GM19372 (cell line): ENCODE measurements around the gene LAMTOR4.
"Not testable (repeated sequence)": the region's sequence is repeated elsewhere in the genome, so short reads cannot be mapped to it uniquely, and the experiment has no call there.

Experiments used
- ATAC-seq: cut with Tn5 transposase; IDR thresholded peaks from one replicate; pipeline ENCODE4 v1.9.1; 2021; ENCODE audit warnings: mild to moderate bottlenecking, low read depth, moderate library complexity; ENCODE audit not compliant: unreplicated experiment

The LAMTOR4 gene

DNA sequence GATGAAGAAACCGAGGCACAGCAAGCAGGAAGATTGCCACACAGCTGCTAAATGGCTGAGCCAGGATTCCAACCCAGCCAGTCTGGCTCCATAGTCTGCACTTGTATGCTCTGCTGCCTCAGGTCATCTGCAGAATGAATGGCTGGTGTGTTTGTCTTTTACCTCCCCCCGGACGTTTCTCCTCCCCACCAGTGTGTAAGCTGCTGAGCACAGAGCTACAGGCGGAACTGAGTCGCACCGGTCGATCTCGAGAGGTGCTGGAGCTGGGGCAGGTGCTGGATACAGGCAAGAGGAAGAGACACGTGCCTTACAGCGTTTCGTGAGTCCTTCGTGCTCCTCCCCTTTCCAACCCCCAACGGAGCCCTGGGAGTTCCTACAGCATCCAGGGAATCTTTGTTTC is 26.7 kb upstream of the LAMTOR4 start:
- no peak for ATAC-seq

DNA sequence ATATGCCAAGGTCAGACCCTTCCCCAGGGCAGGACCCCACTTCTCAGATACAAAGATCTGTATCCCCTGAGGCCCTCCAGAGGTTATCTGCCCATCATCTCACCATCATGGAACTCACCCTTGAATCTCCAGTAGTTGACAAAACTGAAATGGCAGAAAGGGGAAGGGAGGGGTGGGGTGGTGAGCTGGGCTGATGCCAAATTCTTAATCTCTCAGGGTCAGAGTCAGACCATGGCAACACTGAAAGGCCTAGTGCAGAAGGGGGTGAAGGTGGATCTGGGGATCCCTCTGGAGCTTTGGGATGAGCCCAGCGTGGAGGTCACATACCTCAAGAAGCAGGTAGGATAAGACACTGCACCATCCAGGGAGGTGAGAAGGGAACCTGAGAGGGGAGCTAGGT is 26.1 kb upstream of the LAMTOR4 start:
- ATAC-seq: no peak

DNA sequence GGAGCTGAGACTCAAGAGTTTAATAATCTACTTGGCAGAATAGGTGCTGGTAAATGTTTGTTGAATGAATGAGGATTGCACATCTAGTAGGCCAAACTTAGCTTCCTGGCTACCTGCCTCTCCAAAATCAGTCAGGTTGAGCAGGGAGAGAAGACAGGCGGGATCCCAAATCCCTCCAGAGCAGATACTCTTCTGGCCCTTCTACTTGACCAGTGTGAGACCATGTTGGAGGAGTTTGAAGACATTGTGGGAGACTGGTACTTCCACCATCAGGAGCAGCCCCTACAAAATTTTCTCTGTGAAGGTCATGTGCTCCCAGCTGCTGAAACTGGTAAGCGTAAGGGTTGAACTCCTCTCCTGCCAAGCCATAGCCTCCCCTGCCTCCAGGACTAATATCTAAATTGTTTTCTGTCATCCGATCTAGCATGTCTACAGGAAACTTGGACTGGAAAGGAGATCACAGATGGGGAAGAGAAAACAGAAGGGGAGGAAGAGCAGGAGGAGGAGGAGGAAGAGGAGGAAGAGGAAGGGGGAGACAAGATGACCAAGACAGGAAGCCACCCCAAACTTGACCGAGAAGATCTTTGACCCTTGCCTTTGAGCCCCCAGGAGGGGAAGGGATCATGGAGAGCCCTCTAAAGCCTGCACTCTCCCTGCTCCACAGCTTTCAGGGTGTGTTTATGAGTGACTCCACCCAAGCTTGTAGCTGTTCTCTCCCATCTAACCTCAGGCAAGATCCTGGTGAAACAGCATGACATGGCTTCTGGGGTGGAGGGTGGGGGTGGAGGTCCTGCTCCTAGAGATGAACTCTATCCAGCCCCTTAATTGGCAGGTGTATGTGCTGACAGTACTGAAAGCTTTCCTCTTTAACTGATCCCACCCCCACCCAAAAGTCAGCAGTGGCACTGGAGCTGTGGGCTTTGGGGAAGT is 24.2 kb upstream of the LAMTOR4 start:
- ATAC-seq: no peak

DNA sequence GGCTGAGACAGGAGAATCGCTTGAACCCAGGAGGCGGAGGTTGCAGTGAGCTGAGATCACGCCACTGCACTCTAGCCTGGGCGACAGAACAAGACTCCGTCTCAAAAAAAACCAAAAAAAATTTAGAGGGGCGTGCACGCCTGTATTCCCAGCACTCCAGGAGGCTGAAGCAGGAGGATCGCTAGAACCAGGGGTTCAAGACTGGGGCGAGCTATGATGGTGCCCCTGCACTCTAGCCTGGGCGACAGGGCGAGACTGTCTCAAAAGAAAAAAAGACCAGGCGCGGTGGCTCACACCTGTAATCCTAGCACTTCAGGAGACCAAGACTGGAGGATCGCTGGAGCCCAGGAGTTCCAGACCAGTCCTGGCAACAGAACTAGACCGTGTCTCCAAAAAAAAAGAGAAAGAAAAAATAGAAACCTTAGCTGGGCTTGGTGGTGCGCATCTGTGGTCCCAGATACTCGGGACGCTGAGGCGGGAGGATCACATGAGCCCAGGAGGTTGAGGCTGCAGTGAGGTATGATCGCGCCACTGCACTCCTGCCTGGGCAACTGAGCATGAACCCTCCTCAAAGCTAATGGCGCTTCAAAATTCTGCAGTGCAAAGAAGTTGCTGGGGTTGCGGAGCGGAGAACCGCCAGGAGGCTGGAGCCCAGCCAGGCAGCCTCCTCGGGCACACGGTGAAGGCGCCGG is 22.3 kb upstream of the LAMTOR4 start:
- ATAC-seq: no peak

DNA sequence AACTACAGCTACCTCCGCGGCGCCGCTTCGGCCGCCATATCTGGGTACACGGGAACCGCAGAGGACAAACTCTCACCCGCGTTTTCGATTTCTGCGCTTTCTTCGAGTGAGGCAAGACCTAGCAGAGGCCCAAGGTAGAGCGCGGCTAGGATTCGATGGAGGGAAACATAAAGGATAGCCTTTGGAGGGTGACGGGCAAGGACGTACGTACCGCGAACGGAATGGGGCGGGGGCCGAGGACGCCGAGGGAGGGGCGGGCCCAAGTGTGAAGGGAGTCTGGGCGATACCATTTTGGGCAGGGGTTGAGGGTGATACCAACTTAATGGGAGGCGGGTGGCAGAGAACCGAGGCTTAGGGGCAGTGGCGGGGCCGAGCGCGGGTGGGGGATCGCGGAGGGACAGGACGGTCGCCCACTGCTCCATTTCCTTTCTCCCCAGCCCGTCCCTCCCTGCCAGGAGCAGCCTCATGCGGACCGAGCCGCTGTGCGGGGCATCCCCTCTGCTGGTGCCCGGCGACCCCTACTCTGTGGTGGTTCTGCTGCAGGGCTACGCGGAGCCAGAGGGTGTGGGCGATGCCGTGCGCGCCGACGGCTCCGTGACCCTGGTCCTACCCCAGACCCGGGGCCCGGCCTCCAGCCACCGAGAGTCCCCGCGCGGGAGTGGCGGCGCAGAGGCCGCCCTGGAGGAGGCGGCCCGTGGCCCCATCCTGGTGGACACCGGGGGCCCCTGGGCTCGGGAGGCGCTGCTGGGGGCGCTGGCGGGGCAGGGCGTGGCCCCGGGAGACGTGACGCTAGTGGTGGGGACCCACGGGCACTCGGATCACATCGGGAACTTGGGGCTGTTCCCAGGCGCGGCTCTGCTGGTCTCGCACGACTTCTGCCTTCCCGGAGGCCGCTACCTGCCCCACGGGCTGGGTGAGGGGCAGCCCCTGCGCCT is 21.5 kb upstream of the LAMTOR4 start, which contains the start of gene MBLAC1:
Gene MBLAC1 (plus strand): TSS at position 37 of the 935 bp plus-strand sequence. CDS start 429 bp downstream, at position 466.
- ATAC-seq: peak; percentile 56

DNA sequence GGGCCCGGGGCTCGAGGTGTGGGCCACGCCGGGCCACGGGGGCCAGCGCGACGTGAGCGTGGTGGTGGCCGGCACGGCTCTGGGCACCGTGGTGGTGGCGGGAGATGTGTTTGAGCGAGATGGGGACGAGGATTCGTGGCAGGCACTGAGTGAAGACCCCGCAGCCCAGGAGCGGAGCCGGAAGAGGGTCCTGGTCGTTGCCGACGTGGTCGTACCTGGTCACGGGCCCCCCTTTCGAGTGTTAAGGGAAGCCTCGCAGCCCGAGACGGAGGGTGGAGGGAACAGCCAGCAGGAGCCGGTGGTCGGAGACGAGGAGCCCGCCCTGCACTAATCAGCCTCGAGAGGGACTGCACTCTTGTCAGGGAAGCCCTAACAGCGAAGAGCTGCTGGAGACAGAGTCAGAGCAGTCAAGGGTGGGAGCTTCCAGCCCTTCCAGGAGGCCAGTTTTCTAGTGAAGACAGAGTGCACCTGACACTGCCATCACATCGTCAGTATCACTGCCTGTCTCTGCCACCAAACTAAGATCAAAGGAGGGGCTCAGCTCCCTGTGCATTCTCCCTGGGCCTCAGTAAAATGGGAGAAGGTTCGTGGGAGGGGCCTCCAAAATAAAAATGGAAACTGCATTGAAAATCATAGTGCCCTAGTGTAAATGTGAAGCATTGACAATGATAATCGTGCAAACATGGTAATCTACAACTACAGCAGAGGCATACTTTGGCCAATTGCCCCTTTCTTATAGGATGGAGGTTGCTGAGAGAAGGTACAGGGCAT is 20.7 kb upstream of the LAMTOR4 start:
- no peak for ATAC-seq

DNA sequence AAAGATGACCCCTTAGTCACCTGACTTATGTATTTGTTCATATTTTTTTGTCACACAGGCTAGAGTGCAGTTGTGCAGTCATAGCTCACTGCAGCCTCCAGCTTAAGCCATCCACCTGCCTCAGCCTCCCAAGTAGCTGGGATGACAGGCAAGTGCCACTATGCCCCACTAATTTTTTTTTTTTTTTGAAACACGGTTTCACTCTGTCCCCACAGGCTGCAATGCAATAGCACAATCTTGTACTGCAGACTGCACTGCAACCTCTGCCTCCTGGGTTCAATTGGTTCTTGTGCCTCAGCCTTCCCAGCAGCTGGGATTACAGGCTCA is 20.1 kb upstream of the LAMTOR4 start:
- ATAC-seq: no peak

DNA sequence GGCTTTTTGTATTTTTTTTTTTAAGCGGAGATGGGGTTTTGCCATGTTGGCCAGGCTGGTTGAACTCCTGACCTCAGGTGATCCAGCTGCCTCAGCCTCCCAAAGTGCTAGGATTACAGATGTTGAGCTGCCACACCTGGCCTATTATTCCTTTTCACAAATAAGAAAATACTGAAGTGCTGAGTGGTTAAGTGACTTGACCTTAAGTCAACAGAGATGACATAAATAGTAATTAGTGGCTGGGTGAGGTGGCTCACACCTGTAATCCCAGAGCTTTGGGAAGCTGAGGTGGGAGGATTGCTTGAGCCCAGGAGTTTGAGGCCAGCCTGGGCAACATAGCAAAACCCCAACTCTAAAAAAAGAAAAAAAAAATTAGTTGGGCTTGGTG is 18.5 kb upstream of the LAMTOR4 start:
- not testable (repeated sequence) for ATAC-seq

DNA sequence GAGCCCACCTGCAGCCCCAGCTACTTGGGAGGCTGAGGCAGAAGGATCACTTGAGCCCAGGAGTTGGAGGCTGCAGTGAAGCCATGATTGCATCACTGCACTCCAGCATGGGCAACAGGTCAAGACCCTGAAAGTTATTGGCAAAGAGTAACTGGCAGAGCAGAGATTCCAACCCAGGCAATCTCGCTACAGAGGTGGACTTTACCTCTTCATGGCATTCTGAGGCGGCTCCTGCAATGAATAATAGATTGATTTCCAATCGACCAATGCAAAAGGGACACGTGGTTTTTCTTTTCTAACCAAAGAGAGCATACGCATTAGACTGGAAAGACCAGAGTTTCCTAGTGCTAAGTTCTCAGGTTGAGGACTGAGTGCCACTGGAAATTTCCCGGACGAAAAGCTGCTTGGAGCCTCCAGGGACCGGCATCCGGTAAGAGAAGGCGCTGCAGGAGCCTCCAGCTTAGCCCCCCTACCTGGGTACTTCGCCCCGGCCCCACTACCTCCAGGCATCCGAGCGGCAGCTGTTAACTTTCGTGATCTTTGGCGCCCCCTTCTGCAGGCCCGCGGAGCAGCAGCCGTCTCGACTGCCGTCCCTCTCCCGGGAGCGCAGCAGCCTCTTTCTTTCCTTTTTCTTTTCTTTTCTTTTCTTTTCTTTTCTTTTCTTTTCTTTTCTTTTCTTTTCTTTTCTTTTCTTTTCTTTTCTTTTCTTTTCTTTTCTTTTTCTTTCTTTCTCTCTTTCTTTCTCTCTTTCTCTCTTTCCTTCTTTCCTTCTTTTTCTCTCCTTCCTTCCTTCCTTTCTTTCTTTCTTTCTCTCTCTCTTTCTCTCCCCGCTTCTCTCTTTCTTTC is 17.9 kb upstream of the LAMTOR4 start:
- ATAC-seq: no peak

DNA sequence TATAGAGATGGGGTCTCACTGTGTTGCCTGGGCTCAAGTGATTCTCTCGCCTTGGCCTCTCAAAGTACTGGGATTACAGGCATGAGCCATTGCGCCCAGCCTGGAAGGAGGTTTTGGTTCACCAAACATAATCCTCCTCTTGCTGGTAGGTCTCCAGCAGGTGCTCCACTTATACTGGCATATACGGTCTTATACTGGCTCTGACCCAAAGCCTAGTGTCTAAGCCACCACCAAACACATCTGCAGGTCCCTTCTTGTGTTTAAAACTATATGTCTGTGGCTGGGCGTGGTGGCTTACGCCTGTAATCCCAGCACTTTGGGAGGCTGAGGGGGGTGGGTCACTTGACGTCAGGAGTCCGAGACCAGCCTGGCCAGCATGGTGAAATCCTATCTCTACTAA is 16.6 kb upstream of the LAMTOR4 start:
- no peak for ATAC-seq

DNA sequence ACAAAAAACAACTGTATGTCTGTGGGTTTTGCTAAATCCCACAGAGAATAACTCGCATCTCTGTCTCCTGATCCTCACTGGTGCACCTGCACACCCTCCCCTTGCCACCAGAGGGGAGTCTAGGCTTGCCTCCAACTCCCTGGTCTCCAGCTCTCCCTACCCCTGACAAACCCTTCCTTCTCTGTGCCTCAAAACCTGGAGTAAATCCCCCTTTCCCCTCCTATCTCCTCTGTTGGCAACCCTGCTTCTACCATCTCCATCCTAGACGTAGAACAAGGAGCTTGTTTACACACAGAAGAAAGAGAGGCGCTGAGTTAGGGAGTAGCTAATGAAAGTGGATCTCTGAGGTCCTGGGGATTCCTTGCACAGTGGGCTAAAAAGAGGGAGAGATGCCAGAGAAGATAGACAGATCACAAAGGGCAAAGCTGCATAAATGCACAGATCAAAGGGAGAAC is 16.0 kb upstream of the LAMTOR4 start:
- ATAC-seq: peak; percentile 53

DNA sequence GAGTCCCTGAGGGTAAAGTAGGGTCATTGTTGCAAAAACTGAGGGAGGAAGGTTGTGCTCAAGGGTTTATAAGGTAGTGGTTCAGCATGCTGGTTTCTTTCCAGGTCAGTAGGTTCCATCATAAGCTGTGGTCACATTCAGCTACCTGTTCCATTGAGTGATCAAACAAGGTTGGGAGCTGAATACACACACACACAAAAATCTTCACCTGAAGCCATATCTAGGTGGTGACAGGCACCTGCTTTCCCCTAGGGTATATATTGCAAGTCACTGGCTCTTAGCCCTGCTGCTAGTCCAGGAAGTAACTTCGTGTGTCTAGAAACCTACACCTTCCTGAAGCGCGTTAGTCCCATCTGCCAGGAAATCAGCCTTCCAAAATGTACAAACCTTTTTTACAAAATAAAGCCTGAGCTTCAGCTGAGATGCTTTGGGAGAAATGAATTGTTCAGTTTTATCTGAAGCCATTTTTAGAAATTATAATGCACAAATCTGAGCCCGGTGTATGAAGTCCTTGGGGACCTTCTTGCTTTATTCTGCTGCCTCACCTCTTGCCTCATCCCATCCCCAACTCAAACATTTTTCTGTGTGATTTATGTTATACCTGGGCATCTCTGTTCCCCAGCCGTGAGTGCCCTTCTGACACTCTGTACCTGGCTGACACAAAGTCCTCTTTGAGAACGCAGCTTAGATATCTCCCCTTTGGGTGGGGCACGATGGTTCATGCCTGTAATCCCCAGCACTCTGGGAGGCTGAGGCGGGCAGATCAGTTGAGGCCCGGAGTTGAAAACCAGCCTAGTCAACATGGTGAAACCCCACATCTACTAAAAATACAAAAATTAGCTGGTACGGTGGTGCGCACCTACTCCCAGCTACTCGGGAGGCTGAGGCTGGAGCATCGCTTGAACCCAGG is 10.6 kb upstream of the LAMTOR4 start:
- ATAC-seq: no peak

DNA sequence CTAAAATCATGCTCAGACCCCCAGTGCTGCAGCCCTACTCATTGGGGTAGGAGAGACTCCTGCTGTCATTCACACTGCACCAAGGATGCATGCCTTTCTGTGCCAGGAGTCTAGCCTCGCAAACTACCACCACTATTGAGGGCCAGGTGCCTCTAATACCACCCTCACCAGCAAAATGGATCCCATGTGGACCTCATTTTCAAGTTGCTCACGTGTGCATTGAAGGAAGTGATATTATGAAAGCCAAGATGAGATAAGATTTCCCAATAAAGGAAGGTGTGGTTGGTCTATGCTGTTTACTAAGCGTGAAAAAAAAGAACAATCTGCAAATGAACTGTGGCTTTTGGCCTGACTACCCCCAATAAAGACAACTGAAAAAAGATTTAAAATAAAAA is 7.2 kb upstream of the LAMTOR4 start:
- ATAC-seq: no peak

DNA sequence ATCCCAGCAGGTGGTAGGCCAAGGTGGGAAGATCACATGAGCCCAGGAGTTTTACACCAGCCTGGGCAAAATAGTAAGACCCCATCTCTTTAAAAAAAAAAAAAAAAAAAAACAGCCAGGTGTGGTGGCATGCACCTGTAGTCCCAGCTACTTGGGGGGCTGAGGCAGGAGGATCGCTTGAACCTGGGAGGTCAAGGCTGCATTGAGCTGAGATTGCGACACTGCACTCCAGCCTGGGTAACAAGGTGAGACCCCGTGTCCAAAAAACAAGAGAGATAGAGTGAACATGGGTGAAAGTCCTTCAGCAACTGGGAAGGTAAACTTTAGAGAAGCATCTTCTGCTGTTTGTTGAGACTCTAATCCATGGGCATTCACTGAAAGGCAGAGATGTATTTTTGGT is 6.3 kb upstream of the LAMTOR4 start:
- no peak for ATAC-seq

DNA sequence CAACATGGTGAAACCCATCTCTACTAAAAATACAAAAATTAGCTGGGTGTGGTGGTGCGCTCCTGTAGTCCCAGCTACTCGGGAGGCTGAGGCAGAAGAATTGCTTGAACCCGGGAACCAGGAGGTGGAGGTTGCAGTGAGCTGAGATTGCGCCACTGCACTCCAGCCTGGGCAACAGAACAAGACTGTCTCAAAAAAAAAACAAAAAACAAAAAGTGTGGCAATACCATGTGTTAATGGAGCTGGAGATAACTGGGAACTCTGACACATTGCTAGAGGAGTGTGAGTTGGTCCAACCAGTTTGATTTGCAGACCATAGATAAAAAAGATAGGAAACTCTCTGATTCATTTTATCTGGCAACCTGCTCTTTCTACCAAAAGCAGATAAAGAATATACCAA is 2.4 kb upstream of the LAMTOR4 start:
- not testable (repeated sequence) for ATAC-seq

DNA sequence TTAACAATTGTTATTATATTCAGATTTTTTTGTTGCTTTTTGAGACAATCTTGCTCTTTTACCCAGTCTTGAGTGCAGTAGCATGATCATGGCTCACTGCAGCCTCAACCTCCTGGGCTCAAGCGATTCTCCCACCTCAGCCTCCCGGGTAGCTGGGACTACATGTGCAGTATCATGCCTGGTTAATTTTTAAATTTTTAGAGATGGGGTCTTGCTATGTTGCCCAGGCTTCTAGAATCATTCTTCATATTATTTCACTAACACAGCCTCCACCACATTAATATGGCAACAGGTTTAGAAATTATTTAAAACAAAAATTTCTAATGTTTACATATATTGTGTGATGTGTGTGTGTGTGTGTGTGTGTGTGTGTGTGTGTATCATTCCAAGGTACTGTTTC is 1.4 kb upstream of the LAMTOR4 start:
- no peak for ATAC-seq

DNA sequence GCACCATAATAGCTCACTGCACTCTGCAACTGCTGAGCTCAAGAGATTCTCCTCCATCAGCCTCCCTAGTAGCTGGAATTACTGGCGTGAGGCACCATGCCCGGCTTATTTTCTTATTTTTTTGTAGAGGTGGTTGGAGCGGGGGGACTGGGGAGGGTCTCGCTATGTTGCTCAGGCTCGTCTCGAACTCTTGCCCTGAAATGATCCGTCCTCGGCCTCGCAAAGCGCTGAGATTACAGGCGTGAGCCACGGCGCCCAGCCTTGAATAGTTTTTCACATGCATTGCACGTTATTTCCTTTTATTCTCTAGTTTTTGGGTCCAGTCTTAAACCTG is 526 bp upstream of the LAMTOR4 start:
- no peak for ATAC-seq

DNA sequence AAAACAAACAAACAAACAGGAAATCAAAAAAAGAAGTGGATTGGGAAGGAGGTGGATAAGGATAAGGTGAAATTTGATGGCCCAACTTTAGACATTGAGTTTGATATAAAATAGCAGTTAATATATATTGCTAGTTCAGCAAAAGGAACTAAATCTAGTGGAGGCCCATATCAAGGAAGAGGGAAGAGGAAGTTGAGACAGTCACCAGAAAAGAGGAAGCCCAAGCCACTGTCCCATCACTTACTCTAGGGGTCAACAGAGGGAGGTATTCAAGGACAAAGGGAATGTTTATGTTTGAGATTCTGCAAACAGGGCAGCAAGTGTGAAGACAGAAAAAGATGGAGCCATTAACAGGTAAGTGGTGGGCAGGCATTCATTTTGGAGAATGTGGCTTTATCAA is 3.7 kb downstream of the LAMTOR4 start:
- no peak for ATAC-seq
